Heart left ventricle (tissue), 16 donors: ENCODE results near the gene NPNT. TPM values are rescaled to one million over a fixed set of nuclear protein-coding genes. Genes with fewer than 3 reads are reported as not detected.

Source experiments
- ATAC-seq, 4 donors: fragments of 200-7000 bp; cut with Tn5 transposase; one replicate each; pipeline ENCODE4 v1.9.1; 2020 to 2022; ENCODE audit warnings: moderate library complexity in 4 of 4, mild to moderate bottlenecking in 3 of 4, moderate number of reproducible peaks in 1 of 4
- DNase-seq, 5 donors: peaks; one replicate each; pipeline ENCODE4 v3.0.0-alpha.2; 2020
- H3K27ac ChIP-seq, 12 donors: fragments of 200-600 bp; sonication (generic) in 4 of 12; one replicate each; pipeline versions ENCODE4 v1.5.0 to v1.8.0; 2016 to 2022; ENCODE audit warnings: mild to moderate bottlenecking in 2 of 12
- H3K27me3 ChIP-seq, 9 donors: fragments of 200-600 bp; sonication (generic) in 2 of 9; one replicate each; pipeline versions ENCODE4 v1.5.1 to v1.8.0; 2016 to 2022; ENCODE audit warnings: mild to moderate bottlenecking in 3 of 9
- H3K36me3 ChIP-seq, 9 donors: fragments of 200-600 bp; sonication (generic) in 2 of 9; one replicate each; pipeline versions ENCODE4 v1.5.0 to v1.8.0; 2018 to 2022; ENCODE audit warnings: mild to moderate bottlenecking in 2 of 9
- H3K4me1 ChIP-seq, 12 donors: fragments of 200-600 bp; sonication (generic) in 4 of 12; one replicate each; pipeline versions ENCODE4 v1.5.0 to v1.8.0; 2016 to 2022; ENCODE audit warnings: mild to moderate bottlenecking in 3 of 12
- H3K4me3 ChIP-seq, 12 donors: fragments of 200-600 bp; sonication (generic) in 4 of 12; one replicate each; pipeline versions ENCODE4 v1.5.0 to v1.8.0; 2017 to 2022; ENCODE audit warnings: mild to moderate bottlenecking in 9 of 12, moderate library complexity in 4 of 12
- H3K9me3 ChIP-seq, 12 donors: fragments of 200-600 bp; sonication (generic) in 4 of 12; one replicate each; pipeline versions ENCODE4 v1.5.0 to v1.8.0; 2016 to 2022; ENCODE audit warnings: mild to moderate bottlenecking in 1 of 12
- POLR2A ChIP-seq, 2 donors: fragments of 450-650 bp; IDR thresholded peaks; one replicate each; pipeline ENCODE4 v1.6.1; 2017; ENCODE audit warnings: antibody characterized with exemption in 2 of 2, mild to moderate bottlenecking in 2 of 2, moderate library complexity in 2 of 2
- WGBS, 4 donors: extraction: QIAGEN DNeasy Blood & Tissue Kit in 2 of 4; methylation state at CpG; one replicate each; pipeline versions ENCODE4 v1.1.5 to v1.1.7; 2013 to 2018; 5-methylcytosine and 5-hydroxymethylcytosine counted together
- intact Hi-C, 10 donors: fragments of 100-400 bp; cut with DNase I; formaldehyde crosslinking; loops; one replicate each; pipeline versions ENCODE4 v1.11.1 to v1.14.2; 2022
- polyA plus RNA-seq, 2 donors: library from polyadenylated mRNA; stranded (reverse); fragments of 200-250 nt; gene quantifications; one replicate each; pipeline ENCODE4 v1.2.3, GENCODE V29; 2013
- total RNA-seq, 9 donors: library from RNA; depleted of rRNA in 2 of 9; stranded (reverse); fragments of >200 nt in 2 of 9; fragmentation: NEBNext Ultra II Directional in 3 of 9; extraction: Animal tissue kit (Norgen Biotek cat#: 25700) in 3 of 9; gene quantifications; one replicate each; pipeline versions ENCODE4 v1.1.0 to v1.2.4, GENCODE V29; 2016 to 2023
- TF ChIP-seq, protein P1 (sequence below), 12 donors: fragments of 200-600 bp; sonication (generic) in 4 of 12; IDR thresholded peaks; one replicate each; pipeline versions ENCODE4 v1.5.0 to v1.8.0; 2018 to 2022; ENCODE audit warnings: antibody characterized with exemption in 12 of 12, mild to moderate bottlenecking in 5 of 12
- donor health status: ischemic (EF 13 %, LVEDD 7.1; RV severe dilation, severe dysfunction).
- donor health status: healthy with polysubstance abuse.
- donor health status: DM: no; HTN: yes; CAD: no.
- donor health status: DM: no; HTN: no; CAD: no.
- donor health status: ischemic (EF 25% LVEDD 6.9; RV normal size, moderate dysfunction).
- donor health status: ischemic (EF 25% LVEDD 5.7; RV mildly dilated, moderate dysfunction).
- donor health status: healthy.
- donor health status: DM: yes; HTN: yes; CAD: no.
- donor health status: ischemic (EF 35%, LVEDD 5.7; RV mildly dilated, moderate dysfunction).
- donor health status: nonischemic (EF 11% LVEDD 7.7; RV severe dilation, severe dysfunction).
- donor health status: DM: yes; HTN: yes; CAD: no.
- donor health status: PGD.
- donor health status: ischemic (EF 29% LVEDD 5.4; RV normal size, mild dysfunction).
- donor health status: nonischemic (EF 23%, LVEDD 6.1; RV moderate dilation, normal function).

NPNT gene
- total and polyA plus RNA-seq, 11 donors = 1.7 to 32.7 (median 10.9) TPM

DNA sequence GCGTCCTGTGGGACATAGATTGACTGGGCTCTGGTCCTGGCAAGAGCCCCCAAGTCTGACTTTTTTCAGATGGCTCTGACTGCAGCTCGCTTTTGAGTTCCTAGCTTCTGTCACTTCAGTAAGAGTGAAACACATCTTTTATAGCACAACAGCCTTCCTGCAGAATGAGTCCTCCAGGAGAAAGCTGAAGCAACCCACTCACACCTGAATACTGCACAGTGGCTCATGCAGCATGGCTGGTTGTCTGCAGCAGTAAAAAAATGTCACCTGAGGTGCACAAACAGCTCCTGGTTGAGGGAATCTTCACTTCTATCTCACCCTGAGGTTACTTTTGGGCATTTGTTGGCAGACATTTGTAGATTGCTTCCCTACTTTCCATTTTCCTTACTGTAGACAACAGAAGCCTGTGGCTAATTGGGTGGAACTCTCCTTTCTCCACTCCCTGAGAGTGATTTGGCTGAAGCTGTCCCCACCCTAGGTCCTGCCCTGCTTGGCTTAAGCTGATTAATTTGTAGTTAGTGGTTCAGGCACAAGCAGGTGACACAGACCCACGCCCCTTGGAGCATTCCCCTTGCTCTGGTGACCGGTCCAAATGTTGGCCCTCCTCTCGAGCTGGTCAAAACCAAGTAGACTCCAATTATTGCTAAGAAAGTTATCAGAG is 99.7 kb downstream of the NPNT start:
- no peak overlapping the region for H3K4me3 ChIP-seq
- no peaks in the 10 kb centered on the region for H3K9me3 ChIP-seq
- no peak for DNase-seq
- no peaks in the 10 kb centered on the region for H3K36me3 ChIP-seq
- intact Hi-C loops = no loop called here
- H3K4me1 ChIP-seq = peaks cover 0 to 19% (median 12%) of the 10 kb centered on the region in 12 donors
- no peaks in the 10 kb centered on the region for H3K27me3 ChIP-seq
- ATAC-seq = no peak
- WGBS, 4 donors = 73 to 95% (median 87%) methylated on average over 5 of the region's 5 CpGs
- no peak overlapping the region for H3K27ac ChIP-seq
- TF ChIP-seq POLR2A (IDR thresholded peaks at IDR 0.05) = no peak
- TF ChIP-seq, protein P1, sequence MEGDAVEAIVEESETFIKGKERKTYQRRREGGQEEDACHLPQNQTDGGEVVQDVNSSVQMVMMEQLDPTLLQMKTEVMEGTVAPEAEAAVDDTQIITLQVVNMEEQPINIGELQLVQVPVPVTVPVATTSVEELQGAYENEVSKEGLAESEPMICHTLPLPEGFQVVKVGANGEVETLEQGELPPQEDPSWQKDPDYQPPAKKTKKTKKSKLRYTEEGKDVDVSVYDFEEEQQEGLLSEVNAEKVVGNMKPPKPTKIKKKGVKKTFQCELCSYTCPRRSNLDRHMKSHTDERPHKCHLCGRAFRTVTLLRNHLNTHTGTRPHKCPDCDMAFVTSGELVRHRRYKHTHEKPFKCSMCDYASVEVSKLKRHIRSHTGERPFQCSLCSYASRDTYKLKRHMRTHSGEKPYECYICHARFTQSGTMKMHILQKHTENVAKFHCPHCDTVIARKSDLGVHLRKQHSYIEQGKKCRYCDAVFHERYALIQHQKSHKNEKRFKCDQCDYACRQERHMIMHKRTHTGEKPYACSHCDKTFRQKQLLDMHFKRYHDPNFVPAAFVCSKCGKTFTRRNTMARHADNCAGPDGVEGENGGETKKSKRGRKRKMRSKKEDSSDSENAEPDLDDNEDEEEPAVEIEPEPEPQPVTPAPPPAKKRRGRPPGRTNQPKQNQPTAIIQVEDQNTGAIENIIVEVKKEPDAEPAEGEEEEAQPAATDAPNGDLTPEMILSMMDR (IDR thresholded peaks at IDR 0.05) = no peak

DNA sequence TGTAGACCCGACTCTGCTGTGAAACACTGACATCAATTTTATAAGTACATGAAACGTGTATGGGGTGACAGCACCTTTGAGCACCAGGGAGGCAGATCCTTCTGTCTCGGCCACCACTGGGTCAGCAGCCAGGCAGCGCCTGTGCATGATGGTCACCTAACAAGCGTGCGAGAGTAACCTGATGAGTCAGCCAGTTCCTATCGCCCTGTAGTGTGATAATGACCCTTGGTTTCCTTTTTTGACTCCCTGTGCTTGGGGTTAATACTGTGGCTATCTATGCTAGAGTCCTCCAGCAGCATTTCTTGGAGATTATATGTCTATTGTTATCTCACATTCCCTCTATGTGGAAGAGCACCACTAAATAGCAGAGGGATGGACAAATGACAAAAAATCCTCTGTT is 101.6 kb downstream of the NPNT start:
- 40 to 56% (median 49%) methylated on average over 7 of the region's 7 CpGs for WGBS, 4 donors
- H3K27me3 ChIP-seq = no peaks in the 10 kb centered on the region
- peak in 2 of 4 donors; percentile 75 to 83 for ATAC-seq
- no peaks in the 10 kb centered on the region for H3K9me3 ChIP-seq
- H3K4me3 ChIP-seq = no peak overlapping the region
- DNase-seq = peak in 1 of 5 donors; percentile 40
- H3K36me3 ChIP-seq = no peaks in the 10 kb centered on the region
- TF ChIP-seq, protein P1 (IDR thresholded peaks at IDR 0.05) = no peak
- TF ChIP-seq POLR2A (IDR thresholded peaks at IDR 0.05) = no peak
- H3K4me1 ChIP-seq = peaks cover 0 to 4% (median 0%) of the 10 kb centered on the region in 12 donors
- intact Hi-C loops = no loop called here
- H3K27ac ChIP-seq = no peak overlapping the region

DNA sequence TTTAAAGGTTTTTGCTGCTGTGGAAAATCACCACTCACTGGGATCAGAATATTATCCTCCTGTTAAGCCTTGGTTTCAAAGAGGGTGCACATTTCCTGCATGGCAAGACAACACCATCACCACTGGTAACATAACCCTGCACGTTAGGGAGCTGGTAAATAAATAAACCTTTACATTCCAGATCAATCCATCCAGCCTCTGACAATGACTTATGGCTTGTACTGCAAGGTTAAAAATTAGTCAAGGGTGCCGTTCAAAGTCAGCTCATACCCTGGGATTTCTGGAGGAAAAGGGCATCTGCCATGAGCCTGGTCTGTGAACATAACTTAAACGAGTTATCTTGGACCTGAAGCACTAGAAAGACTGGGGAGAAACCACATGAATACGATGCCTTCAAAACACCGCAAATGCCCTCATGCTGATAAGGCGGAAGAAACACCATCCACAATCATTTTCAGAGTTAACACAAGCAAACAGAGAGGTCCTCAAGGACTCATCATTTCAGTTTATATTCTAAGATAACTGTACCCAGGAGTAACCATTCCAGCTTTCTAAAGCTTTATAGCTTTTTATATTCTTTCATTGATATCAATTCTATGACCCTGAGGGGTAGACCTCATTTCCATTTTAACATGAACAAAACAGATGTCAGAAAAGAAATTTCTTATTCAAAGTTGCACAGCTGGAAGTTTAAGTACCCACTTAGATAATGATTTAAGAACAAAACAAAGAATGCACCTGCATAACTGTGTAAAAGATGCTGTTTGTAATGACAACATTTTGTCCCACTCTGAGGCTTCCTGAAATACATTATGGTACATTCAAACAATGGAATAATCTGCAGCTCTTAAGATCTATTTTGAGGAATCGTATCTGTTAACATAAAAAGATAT is 103.1 kb downstream of the NPNT start:
- no peak overlapping the region for H3K27ac ChIP-seq
- DNase-seq (no peak), ATAC-seq (no peak)
- intact Hi-C loops = no loop called here
- WGBS, 4 donors = 72 to 79% (median 76%) methylated on average over 7 of the region's 7 CpGs
- H3K4me1 ChIP-seq = peaks cover 0 to 4% (median 0%) of the 10 kb centered on the region in 12 donors
- H3K4me3 ChIP-seq = no peak overlapping the region
- no peaks in the 10 kb centered on the region for H3K36me3 ChIP-seq
- TF ChIP-seq POLR2A (IDR thresholded peaks at IDR 0.05) = no peak
- TF ChIP-seq, protein P1 (IDR thresholded peaks at IDR 0.05) = no peak
- H3K27me3 ChIP-seq = no peaks in the 10 kb centered on the region
- H3K9me3 ChIP-seq = no peaks in the 10 kb centered on the region

DNA sequence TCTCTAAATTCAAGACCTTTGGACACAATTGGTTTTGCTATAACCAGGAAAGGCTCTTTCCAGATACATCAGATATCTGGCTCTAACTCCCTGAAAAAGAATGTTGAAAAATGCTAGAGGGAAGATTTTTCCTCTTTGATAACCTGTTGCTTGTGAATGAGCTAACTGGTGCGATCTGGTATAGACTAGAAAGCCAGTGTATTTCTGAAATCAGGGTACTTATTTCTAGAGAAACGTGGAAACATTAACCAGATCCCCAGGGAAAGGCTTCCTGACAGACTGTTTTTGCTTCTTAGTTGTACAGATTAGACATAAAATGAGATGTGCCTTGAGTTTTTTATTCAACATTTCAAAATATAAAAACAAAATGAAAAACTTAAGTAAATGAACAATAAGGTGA is 107.7 kb downstream of the NPNT start:
- DNase-seq (no peak), ATAC-seq (no peak)
- intact Hi-C loops = no loop called here
- no peaks in the 10 kb centered on the region for H3K9me3 ChIP-seq
- no peaks in the 10 kb centered on the region for H3K4me1 ChIP-seq
- TF ChIP-seq POLR2A (IDR thresholded peaks at IDR 0.05) = no peak
- TF ChIP-seq, protein P1 (IDR thresholded peaks at IDR 0.05) = no peak
- H3K4me3 ChIP-seq = no peak overlapping the region
- no peaks in the 10 kb centered on the region for H3K27me3 ChIP-seq
- 54 to 67% (median 62%) methylated on average over 2 of the region's 2 CpGs for WGBS, 4 donors
- no peak overlapping the region for H3K27ac ChIP-seq
- H3K36me3 ChIP-seq = no peaks in the 10 kb centered on the region
